DMS114 treated with DMSO at 0.1 percent for 48 hours (cell line): Measurements from ENCODE around the gene RAD51B.

Source experiments
- DNase-seq: peaks from one replicate; lab custom pipeline; 2025; ENCODE audit not compliant: unreplicated experiment; lab: John Stamatoyannopoulos, UW

The RAD51B gene

DNA sequence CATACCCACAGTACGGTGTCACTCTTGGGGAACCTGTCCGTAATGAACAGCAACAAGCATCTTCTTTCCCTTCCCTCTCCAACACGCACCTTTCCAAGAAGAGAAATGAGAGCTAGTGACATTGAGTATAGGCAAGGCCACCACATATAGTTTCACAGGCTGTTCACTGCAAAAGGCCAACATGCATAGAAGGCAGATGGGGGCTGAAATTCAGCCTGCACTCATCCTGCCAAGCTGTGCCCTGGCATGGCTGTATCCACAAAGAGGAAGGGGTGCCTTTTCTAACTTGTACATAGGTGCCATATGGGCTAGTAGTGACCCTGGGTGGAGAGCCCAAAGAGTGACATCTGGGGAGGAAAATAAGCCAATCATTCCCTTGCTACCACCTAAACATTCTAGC lies 803.7 kb downstream of the RAD51B start:
- no peak for DNase-seq

DNA sequence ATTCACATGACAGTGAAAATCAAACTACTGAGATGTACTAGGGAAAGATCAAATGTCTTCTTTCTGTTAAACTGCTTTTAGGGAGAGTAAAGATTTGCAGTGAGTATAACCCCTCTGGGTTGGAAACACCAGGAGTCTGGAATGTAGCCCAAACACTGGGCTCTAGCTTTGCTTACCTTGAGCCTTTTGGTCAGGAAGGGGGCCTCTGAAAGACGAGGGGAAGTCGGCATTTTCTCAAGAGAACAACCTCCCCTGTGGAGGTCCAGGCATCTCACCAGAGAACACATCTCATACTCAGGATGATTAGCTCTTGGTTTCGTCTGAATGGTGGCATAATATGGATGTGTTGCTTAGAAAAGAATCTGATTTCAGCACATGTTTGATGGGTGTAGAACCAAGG lies 804.2 kb downstream of the RAD51B start:
- DNase-seq, result no peak

DNA sequence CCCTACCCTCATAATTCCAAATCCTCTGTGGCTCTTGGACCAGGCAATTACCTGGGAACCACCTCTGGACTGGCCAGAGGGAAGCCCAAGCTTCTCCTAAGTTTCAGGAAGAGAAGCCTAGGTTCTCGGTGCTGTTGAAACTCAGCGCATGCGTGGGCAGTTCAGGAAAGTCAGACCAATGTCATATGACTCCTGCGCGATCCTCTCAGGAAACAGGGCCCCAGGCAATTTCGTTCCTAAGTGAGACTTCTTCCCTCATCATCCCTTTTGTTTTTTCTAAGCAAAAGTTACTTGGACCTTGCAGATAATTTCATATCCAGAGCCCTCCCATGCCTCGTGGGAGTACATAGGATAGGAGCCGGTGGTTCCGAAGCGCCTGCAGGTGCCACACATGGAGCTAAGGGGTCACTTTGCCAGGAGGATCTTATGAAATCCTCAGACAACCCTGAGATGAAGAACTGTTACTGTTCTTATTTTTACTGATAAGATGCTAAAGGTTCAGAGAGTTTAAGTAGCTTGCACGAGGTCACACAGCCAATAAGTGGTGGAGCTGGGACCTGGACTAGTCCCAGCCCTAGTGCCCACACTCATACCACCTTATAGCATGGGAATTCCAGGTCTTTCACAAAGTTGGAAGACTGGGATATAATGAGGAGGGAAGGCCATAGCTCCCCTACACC lies 805.1 kb downstream of the RAD51B start:
- DNase-seq, result no peak

DNA sequence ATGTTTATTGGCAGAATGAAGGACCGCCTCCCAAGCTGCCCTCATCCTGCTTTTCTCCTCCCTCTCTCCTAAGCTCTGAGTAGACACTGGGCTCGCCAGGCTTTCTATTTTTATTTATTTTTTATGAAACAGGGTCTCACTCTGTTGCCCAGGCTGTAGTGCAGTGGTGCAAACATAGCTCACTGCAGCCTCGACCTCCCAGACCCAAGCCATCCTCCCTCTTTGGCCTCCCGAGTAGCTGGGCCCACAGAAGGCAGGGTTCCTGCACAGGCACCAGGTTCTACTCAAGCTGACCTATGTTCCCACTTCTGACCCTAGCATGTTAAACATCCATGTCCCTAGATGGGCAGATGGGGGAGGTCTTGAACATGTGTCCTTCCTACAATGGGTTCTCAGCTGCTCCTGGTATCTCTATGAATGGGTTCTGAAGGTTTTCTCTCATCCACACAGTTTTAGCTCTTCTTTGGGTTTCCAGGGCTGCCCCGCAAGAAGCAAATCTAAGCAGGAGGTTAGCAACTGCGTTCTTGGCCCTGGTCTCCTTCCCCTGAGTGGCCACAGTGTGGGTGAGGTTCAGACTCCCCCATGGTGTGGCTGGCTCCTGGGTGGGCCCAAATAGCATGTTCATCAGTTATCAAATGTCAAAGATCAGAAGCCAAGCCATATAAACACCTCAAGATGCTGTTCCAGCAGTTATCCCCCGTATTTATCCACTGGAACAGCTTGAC lies 805.9 kb downstream of the RAD51B start:
- no peak for DNase-seq

DNA sequence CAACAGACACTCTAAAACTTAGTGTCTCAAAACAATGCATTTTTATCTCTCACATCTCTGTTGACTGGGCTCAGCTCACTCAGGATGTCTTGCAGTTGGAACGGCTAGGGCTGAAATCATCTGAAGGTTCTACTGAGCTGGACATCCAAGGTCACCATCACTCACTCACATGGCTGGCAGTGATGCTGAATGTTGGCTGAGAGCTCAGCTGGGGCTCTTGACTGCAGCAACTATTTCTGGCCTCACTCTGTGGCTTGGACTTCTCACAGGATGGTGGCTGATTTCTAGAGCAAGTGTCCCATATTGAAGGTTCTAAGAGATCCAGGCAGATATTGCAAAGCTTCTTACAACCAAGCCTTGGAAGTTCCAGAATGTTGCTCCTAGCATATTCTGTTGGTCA lies 806.8 kb downstream of the RAD51B start:
- no peak for DNase-seq

DNA sequence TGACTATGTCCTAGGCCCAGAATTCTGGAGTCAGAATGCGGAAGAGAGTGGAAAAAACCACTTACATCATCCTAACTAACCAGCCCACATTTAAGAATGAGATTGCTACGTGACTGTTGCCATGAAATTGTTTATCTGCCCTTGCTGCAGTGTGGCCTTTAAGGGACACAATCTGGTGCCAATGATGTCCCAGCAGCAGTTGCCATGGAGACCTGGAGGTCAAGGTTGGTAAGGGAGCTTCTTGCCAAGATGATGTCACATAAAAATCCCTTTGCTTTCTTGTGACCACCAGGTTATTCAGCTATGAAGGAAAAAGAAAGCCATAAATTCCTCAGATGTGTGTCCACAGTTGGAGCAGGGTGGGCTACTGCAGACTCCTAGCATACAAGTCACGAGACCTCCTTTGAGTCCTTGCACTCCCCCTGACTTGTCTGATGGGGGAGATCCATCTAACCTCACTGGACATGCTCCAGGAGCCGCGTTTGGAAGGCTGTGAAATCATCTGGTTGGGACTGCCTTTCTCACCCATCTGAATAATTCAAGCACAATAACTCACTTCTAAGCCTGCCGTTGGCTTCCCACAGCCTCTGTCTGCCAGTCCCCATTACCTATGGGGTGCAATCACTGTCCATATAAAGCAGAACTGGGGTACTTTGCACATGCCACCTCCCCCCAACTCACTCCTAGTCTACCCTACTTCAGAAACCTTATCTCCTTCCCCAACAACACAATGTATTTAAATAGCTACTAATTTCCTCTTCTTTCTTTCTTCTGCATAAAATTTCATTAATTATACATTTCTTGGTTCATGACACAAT lies 807.7 kb downstream of the RAD51B start:
- no peak for DNase-seq

GRCh38 chr14:68627868-68628604 lies 808.5 kb downstream of the RAD51B start:
- no peak for DNase-seq

- DNase-seq, result no peak
These were observed 809.2 kb downstream of the RAD51B start for GRCh38 chr14:68628605-68629310.

GRCh38 chr14:68630081-68630571 lies 810.5 kb downstream of the RAD51B start:
- no peak for DNase-seq

- DNase-seq, result no peak
These were observed 811.2 kb downstream of the RAD51B start for GRCh38 chr14:68630611-68631393.

GRCh38 chr14:68631394-68632053 lies 811.9 kb downstream of the RAD51B start:
- no peak for DNase-seq

DNA sequence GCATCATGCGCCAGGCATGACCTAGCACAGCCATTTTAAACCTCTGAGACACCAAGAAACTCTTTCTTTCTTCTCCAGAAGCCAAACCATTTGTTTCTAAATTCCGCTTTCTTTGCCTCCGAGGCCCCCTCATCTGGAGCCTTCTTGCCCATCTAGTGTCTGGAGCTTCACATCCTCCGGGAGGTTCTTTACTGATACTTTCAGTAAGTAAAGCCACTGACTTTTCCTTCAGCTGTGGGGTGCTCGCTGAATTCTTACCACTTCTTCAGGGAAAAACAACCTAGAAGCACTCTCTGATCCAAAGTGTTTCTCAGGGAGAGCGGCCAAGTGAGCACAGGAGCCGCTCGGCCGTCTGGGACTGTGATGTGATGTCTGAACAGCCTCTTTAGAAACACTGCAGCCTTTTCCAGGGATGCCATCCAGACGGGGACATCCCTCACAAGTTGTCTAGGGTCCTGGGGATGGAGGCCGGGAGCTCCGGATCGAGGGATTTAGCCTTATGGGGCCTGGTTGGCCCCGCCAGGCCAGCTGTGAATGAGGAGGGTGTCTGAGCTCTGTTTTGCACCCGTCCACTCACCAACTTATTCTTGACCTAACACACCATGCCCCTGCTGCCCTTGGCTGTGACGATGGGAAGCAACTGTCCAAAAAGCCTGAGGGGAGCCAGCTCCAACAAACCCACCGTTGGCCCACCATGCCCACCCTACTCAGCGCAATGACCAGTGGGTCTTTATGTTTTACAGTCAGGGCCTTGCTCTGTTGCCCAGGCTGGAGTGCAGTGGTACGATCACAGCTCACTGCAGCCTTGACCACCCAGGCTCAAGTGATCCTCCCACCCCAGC lies 812.7 kb downstream of the RAD51B start:
- DNase-seq, result no peak

- DNase-seq, result no peak
These were observed 813.8 kb downstream of the RAD51B start for GRCh38 chr14:68633131-68633991.

DNA sequence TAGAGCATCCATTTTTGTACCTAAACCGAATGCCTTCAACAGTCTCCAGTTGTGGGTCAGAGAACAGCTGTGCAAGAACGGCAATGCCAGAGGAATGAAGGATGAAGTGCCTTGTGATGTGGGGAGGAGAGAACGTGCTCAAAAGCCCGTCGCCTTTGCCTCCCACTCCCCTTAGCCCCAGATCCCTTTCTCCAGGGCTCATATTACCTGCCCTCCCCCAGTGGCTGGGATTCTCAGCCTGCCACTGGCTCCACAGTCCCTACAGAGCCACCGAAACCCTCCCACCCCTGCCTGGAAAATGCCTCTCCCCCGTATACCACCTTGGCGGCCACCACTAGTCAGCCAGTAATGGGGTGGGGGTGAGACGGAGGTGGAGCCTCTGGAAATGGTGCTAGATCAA lies 814.8 kb downstream of the RAD51B start:
- no peak for DNase-seq

- no peak for DNase-seq
These were observed 815.5 kb downstream of the RAD51B start for GRCh38 chr14:68634874-68635595.

- DNase-seq, result no peak
These were observed 817.0 kb downstream of the RAD51B start for GRCh38 chr14:68636597-68636996.
